ENCODE data around the gene MAP2K5.

The MAP2K5 gene

GRCh38 chr15:67758619-67759300 lies 216.3 kb downstream of the MAP2K5 start:
- no peak for DNase-seq (ENCODE audit: low spot score)

- DNase-seq (ENCODE audit: low spot score), result no peak
Measured at GRCh38 chr15:67760901-67761300, 218.4 kb downstream of the MAP2K5 start.

- no peak for DNase-seq (ENCODE audit: low spot score)
Measured at GRCh38 chr15:67761343-67761742, 218.8 kb downstream of the MAP2K5 start.

- no peak for DNase-seq (ENCODE audit: low spot score)
Measured at GRCh38 chr15:67762610-67763368, 220.3 kb downstream of the MAP2K5 start.

GRCh38 chr15:67765701-67766100 lies 223.2 kb downstream of the MAP2K5 start:
- DNase-seq (ENCODE audit: low spot score), result no peak

GRCh38 chr15:67766968-67767367 lies 224.5 kb downstream of the MAP2K5 start:
- DNase-seq (ENCODE audit: low spot score), result no peak

GRCh38 chr15:67768313-67768977 lies 225.9 kb downstream of the MAP2K5 start:
- DNase-seq (ENCODE audit: low spot score), result no peak

- no peak for DNase-seq (ENCODE audit: low spot score)
Measured at GRCh38 chr15:67769497-67770357, 227.2 kb downstream of the MAP2K5 start.

GRCh38 chr15:67770358-67770628 lies 227.8 kb downstream of the MAP2K5 start:
- no peak for DNase-seq (ENCODE audit: low spot score)

- DNase-seq (ENCODE audit: low spot score), result no peak
Measured at GRCh38 chr15:67771189-67771800, 228.8 kb downstream of the MAP2K5 start.

GRCh38 chr15:67774626-67775025 lies 232.1 kb downstream of the MAP2K5 start:
- DNase-seq (ENCODE audit: low spot score), result no peak

- no peak for DNase-seq (ENCODE audit: low spot score)
Measured at GRCh38 chr15:67775250-67775649, 232.7 kb downstream of the MAP2K5 start.

- DNase-seq (ENCODE audit: low spot score), result no peak
Measured at GRCh38 chr15:67775998-67776397, 233.5 kb downstream of the MAP2K5 start.

- no peak for DNase-seq (ENCODE audit: low spot score)
Measured at GRCh38 chr15:67776600-67776999, 234.1 kb downstream of the MAP2K5 start.

GRCh38 chr15:67777071-67777470 lies 234.6 kb downstream of the MAP2K5 start:
- no peak for DNase-seq (ENCODE audit: low spot score)

GRCh38 chr15:67777773-67778172 lies 235.3 kb downstream of the MAP2K5 start:
- DNase-seq (ENCODE audit: low spot score), result no peak

- DNase-seq (ENCODE audit: low spot score), result no peak
Measured at GRCh38 chr15:67778968-67779548, 236.6 kb downstream of the MAP2K5 start.

GRCh38 chr15:67779549-67780111 lies 237.1 kb downstream of the MAP2K5 start:
- no peak for DNase-seq (ENCODE audit: low spot score)

- no peak for DNase-seq (ENCODE audit: low spot score)
Measured at GRCh38 chr15:67781061-67781460, 238.6 kb downstream of the MAP2K5 start.

GRCh38 chr15:67781907-67782690 lies 239.6 kb downstream of the MAP2K5 start:
- no peak for DNase-seq (ENCODE audit: low spot score)

- DNase-seq (ENCODE audit: low spot score), result no peak
Measured at GRCh38 chr15:67782691-67782991, 240.1 kb downstream of the MAP2K5 start.
